Myocyte (in vitro differentiated cells): Measurements from ENCODE around the gene ATG4D. TPM values are rescaled to one million over a fixed set of nuclear protein-coding genes. Genes with fewer than 3 reads are reported as not detected.

Source experiments
- DNase-seq: peaks from one replicate; pipeline ENCODE4 v3.0.0-alpha.2; 2012; ENCODE audit warnings: low read depth
- microRNA counts: library from miRNA; unstranded; fragments of <30 nt; microRNA quantifications from one replicate; lab custom pipeline; 2016
- microRNA-seq: library from miRNA; unstranded; fragments of <30 nt; microRNA quantifications from one replicate; pipeline ENCODE4, GENCODE V29; 2016
- total RNA-seq: library from RNA; depleted of rRNA; stranded (reverse); fragments of >200 nt; gene quantifications from 2 replicates; pipeline ENCODE4 v1.2.3, GENCODE V29; 2014

ATG4D gene
- total RNA-seq, 1 donor from 2014 or later: 52.8 TPM

DNA sequence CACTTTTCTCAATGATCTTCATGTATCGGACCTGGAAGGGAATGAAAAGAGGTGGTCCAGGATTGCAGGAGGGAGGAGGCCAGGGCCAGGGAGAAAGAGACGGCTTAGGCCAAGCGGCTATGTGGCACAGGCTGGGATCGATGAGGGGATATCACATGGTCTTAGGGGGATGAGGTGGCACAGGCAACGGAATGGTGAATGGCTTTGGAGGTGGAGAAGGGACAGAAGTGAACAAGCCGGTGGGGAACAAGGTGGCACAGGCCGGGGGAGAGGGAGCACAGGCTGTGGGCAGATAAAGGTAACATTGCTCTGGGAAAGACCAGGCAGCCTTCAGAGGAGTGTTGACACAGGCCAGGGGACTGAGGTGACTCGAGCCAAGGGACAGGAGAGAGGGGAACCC is 30.8 kb downstream of the ATG4D start:
- DNase-seq: no peak

DNA sequence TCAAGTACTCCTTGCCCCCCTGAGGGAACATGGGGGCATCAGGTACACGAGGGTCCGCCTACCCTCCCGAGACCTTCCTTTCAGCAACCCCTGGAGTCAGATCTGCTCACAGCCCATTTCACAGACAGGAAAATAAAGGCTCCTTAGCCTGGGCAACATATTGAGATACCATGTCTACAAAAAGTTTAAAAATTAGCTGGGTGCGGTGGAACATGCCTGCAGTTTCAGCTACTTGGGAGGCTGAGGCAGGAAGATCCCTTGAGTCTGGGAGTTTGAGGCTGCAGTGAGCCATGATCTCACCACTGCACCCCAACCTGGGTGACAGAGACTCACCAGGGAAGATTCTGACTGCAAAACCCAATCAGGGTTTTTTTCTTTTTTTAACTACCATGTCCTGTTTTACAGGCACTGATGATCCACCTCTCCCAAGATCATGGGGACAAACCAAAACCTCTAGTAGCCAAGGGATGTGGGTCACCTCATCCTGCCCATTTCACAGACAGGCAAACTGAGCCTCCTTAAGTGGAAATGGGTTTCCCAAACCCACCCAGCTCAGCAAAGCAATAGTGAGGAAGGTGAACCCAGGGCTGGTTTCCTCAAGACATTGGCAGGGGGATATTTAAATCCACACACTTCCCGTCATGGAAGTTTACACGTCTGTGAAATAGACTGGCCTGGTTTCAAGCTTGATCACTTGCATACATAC is 31.5 kb downstream of the ATG4D start:
- no peak for DNase-seq

GRCh38 chr19:10577951-10578350 is 34.2 kb downstream of the ATG4D start:
- no peak for DNase-seq

DNA sequence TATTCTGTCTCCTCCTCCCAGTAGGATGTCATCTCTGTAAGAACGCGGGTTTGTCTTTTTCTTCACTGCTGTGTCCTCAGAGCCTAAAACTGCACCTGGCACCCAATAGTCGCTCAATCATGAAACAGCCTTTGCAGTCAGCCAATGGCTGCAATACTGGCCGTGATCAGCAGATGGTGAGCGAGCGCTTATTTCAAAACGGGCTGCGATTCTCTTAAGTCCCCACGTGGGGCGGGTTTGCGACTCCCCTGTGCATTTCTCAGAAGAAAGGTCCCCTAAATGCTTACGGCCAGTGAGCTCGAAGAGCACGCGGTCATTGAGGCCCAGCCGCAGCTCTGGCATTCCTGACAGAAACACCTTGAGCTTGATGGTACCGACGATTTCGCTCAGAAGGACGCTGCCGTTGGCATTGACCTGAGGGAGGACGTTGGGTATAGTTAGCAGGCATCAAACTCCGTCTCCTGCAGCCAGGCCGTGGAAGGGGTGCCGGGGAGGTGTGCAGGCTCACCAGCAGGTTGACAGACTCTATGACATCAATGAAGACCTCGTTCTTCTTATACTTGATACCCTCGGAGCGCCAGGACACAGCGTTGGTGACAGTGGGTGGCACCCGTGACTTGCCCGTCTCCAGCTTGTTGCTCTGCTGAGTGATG is 37.4 kb downstream of the ATG4D start:
- DNase-seq: peak; percentile 92

- no peak for DNase-seq
Measured at GRCh38 chr19:10582091-10582490, 38.4 kb downstream of the ATG4D start.

DNA sequence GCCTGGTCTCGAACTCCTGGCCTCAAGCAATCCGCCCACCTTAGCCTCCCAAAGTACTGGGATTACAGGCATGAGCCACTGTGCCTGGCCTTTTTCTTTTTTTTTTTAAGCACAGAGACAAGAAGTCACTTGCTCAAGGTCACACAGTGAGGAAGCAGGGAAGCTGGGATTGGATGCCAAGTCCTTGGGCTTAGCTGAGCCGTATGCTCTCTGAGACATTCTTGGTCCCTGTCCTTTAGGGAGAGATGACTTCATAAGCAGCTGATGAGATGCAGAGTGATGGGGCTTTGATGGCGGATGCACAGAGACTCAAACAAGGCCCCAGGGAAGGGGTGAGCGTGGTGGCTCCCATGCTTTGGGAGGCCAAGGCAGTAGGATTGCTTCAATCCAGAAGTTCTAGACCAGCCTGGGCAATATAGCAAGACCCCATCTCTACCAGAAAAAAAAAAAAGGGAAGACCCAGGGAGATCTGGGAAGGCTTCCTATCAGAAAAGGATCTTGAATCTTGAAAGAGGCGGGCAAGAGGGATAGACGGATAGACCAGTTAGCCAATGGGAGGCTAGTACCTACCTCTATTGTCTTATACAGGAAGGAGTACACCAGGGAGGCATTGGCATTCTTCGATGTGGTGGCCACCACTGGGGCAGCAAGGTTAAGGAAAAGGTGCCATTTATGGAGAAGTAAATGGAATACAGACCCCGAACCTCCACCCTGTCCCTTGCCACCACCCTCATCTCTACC is 39.5 kb downstream of the ATG4D start:
- DNase-seq: no peak

GRCh38 chr19:10586396-10586795 is 42.7 kb downstream of the ATG4D start:
- no peak for DNase-seq

DNA sequence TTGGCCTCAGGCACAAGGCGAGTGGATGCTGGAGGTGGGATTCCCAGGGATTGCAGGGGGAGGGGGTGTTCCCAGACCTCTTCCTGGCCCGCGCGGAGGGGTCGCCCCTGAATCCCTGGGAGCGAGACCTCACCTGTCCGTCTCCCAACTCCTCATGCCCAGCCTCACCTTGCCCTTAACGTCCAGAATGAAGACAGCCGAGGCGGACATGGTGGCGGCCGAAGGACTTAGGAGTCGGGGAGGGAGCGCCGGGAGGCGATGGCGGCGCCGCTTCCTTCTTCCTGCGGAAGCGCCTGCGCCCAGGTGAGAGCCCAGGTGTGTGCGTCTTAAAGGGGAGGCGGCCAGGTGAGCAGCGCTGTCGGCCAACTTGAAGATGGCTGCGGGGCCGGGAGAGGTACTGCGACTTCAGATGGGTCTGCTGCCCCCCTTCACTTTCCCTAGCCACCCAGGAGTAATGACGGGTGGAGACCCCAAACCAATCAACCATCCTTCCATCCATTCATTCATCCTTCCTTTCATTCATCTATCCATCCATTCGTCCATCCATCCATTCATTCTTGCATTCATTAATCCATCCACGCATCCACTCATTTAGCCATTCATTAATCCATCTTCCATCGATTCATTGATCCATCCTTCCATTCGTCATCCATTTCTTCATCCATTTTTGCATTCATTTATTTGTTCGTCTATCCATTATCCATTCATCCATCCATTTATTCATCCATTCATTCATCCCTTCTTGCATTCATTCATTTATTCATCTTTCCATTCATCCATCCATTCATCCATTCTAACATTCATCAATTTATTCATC is 43.5 kb downstream of the ATG4D start, which contains the start of gene AP1M2:
Gene AP1M2 (minus strand): TSS at position 291 of the 817 bp plus-strand sequence. CDS start 81 bp downstream, at position 210.
- no peak for DNase-seq

DNA sequence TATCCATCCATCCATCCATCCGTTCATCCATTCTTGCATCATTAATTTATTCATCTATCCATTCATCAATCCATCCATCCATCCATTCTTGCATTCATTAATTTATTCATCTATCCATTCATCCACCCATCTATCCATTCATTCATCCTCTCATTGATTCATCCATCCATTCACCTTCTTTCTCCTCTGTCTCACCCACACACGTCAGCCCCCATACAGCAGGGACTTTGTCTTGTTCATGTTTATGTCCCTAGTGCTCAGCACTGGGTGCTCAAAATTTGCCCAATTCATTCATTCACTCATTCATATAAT is 44.1 kb downstream of the ATG4D start:
- no peak for DNase-seq

- DNase-seq: no peak
Measured at GRCh38 chr19:10593148-10593547, 49.4 kb downstream of the ATG4D start.

GRCh38 chr19:10593820-10594637 is 50.3 kb downstream of the ATG4D start:
- DNase-seq: no peak

DNA sequence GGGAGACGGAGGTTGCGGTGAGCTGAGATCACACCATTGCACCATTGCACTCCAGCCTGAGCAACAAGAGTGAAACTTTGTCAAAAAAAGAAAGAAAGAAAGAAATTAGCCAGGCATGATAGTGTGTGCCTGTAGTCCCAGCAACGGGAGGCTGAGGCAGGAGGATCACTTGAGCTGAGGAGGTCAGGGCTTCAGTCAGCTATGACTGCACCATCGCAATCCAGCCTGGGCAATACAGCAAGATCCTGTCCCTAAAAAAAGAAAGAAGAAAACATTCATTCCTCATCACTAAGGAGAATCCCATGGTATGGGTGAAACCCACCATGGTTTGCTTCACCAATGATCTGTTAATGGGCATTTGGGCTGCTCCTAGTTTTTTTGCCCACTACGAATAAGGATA is 56.4 kb downstream of the ATG4D start:
- DNase-seq: no peak

GRCh38 chr19:10601999-10602329 is 58.3 kb downstream of the ATG4D start:
- DNase-seq: no peak

DNA sequence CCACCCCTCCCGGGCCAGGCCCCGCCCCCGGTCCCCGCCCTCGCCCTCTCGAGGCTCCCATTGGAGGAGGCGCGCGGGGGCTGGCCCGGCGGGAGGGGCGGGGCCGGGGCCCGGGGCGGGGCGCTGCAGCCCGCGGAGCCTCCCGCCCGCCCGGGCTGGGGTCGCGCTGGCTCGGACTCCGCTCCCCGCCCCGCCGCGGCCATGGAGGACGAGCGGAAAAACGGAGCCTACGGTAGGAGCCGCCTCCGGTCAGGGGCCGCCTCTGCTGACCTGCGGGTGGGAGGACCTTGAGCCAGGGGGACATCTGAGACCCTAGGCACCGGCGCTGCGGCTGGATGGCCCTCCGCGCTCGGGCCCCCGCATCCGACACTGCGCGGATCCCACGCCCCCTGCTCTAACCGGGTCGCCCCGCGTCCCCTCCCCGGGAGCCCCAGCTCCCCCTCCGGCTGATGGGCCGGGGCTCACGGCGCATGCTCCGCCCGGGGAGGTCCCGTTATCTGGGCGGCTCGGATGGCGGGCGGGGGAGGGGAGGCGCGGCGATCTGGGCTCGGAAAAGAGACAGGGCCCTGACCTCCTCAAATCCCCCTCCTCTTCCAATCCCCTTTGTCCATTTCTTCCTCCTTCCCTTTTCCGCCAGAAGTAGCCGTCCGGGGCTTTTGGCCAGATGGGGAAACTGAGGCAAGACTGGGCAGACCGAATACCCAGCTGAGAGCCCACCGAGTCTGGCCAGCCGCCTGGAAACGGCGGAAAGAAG is 58.8 kb downstream of the ATG4D start:
- peak; percentile 79 for DNase-seq

MicroRNAs within 50 kb of the gene (microRNA counts, 767-probe panel; counts per million panel counts)
- microRNA hsa-miR-1238 (lab: Ali Mortazavi, UCI): not detected

Small RNAs within 50 kb of the gene (microRNA-seq; reads per million reads assigned to microRNA genes)
- gene MIR1238: not detected

Other genes starting within 250 kb of the ATG4D start
- 1.8 and 4.2 TPM in 2 replicates for gene ZGLP1, start 234.1 kb upstream of the ATG4D start, total RNA-seq
- gene FDX2, start 227.9 kb upstream of the ATG4D start, total RNA-seq: 39.4 and 45.8 TPM in 2 replicates
- 11.9 and 12.5 TPM in 2 replicates for gene RAVER1, start 210.4 kb upstream of the ATG4D start, total RNA-seq
- gene ICAM3, start 204.3 kb upstream of the ATG4D start, total RNA-seq: 4.2 and 5.3 TPM in 2 replicates
- gene TYK2, start 163.3 kb upstream of the ATG4D start, total RNA-seq: 61.6 and 67.2 TPM in 2 replicates
- 200 and 201 TPM in 2 replicates for gene CDC37, start 140.4 kb upstream of the ATG4D start, total RNA-seq
- 1.1 and 1.2 TPM in 2 replicates for gene PDE4A, start 123.4 kb upstream of the ATG4D start, total RNA-seq
- gene KEAP1, start 40.5 kb upstream of the ATG4D start, total RNA-seq: 80.2 and 102 TPM in 2 replicates
- gene S1PR5, start 26.5 kb upstream of the ATG4D start, total RNA-seq: 0.21 and 1.1 TPM in 2 replicates
- gene KRI1, start 22.1 kb downstream of the ATG4D start, total RNA-seq: 13.9 and 22.1 TPM in 2 replicates
- gene CDKN2D, start 25.1 kb downstream of the ATG4D start, total RNA-seq: 10.2 and 16.5 TPM in 2 replicates
- gene AP1M2, start 43.4 kb downstream of the ATG4D start, total RNA-seq: 1.6 TPM in 1 of 2 replicates, not detected in the other
- gene SLC44A2, start 81.6 kb downstream of the ATG4D start, total RNA-seq: 81.9 and 100 TPM in 2 replicates
- gene ILF3, start 110.4 kb downstream of the ATG4D start, total RNA-seq: 94.6 and 116 TPM in 2 replicates
- 40.5 and 43.1 TPM in 2 replicates for gene QTRT1, start 157.5 kb downstream of the ATG4D start, total RNA-seq
- gene DNM2, start 174.2 kb downstream of the ATG4D start, total RNA-seq: 64.8 and 71.8 TPM in 2 replicates